NCI-H2081 treated with DMSO at 0.1 percent for 48 hours (cell line): ENCODE measurements around the gene ARID1A.

Source experiments
- DNase-seq: peaks from one replicate; lab custom pipeline; 2025; lab: John Stamatoyannopoulos, UW

The ARID1A gene

GRCh38 chr1:26728645-26729044 lies 32.8 kb downstream of the ARID1A start:
- no peak for DNase-seq

DNA sequence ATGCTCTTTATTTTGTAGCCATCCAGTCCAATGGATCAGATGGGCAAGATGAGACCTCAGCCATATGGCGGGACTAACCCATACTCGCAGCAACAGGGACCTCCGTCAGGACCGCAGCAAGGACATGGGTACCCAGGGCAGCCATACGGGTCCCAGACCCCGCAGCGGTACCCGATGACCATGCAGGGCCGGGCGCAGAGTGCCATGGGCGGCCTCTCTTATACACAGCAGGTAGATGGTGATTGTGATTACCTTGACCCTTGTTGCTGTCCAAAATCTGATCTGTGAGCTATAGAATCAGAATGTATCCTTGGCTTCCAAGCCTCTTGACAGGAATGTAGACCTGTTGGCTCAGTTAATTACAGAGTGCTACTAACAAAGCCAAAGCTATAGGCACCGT lies 33.8 kb downstream of the ARID1A start:
- DNase-seq: no peak

DNA sequence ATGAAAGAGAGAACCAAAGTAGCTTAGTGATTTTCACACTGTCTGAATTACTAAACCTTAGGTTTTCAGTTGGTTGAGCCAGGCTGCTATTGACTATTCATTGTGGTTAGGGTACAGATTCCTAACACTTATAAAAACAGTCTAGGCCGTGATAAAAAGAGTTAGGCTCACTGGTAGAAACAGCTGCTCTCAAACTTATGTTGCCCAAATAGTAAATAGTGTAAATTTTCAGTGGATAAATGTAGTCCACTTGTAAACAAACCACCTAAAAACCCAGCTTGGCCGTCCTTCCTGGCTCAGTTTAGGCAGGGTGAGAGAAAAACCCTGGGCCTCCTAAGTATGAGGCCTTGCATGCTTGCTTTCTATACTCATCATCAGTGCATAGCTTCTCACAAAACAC lies 34.9 kb downstream of the ARID1A start:
- no peak for DNase-seq

GRCh38 chr1:26731233-26731902 lies 35.6 kb downstream of the ARID1A start:
- DNase-seq: no peak

DNA sequence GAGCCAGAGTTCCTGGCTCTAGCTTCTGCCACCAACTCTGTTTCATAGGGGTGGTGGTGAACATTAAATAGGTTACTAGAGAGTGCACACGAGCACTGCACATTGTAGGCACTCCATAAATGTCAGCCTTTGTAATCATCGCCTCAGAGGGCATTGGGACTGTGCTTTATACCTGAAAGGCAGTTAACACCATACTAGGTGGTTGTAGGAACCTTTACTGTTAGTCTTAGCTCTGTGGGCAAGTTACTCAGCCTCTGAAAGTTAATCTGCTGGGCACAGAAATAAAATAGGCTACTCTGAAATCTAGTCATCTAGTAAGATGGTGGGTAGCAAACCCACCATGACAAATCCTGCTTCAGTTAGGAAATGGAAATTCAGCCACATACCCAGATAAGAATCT lies 37.6 kb downstream of the ARID1A start:
- DNase-seq: no peak

DNA sequence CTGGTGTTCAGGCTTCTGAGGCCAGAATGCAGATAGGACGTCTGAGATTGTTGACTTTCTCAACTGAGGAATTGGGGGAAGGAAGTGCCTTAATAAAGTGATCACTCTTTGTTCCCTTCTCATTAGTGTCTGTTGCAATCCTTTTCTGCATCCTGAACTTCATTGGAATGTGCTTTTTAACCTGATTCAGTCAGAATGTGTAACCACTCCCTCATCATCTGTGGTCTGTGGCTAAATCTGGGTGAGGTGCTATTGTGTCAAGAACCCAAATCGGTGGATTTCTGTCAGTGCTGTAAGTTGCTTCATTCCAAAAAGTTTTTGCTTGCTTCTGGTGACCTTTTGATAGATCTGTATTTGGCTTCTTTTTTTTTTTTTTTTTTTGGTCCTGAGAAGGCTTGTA lies 38.2 kb downstream of the ARID1A start:
- no peak for DNase-seq

DNA sequence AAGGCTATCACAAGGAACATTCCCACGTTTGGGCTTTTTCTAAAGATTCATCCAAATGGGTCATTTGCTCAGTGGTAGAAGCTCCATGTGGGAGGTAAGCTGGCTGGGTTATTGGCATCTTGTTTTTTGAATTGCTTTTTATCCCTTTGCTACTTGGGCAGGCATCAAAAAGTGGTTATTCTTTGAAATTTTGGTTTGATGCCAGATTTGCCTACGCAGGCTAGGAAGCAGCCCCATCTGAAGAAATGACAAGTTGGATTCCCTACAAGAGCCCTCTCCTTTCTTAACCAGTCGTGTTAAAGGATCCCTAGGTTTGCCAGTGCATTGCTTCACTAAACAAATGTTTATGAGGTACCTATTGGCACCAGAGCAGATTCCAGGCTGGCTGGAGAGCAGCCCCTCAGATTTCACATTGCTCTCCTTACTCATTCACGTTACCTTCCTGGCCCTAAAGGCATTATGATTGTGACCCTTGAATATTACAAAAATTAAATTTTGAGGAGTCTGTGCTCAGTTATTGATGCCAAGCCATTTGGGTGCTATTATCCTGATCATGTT lies 38.8 kb downstream of the ARID1A start:
- DNase-seq: no peak

DNA sequence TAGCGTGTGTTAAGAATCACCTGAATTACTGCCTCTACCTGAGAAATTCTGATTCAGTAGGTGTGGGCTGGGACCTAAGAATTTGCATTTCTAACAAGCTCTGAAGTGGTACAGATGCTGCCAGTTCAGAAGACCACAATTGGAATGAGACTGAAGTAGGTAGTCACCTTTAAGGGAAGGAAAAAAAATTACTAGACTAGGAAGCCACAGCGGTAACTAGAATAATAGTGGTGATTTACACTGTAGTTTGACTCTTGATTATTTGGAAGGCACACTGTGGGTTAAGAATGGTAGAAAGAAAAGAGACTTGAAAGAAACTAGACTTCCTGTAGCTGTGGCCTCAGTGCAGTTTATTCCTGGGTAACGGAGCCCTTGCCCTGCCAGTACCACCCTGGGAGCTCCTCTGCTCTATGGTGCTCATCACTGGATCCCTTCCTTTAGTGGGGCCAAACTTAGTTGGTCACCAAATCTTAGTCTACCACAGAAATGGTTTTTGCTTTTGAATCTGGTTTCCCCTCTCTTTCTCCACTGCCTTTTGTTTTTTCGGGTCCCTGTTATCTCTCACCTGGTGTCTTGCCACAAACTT lies 43.6 kb downstream of the ARID1A start:
- DNase-seq: no peak

DNA sequence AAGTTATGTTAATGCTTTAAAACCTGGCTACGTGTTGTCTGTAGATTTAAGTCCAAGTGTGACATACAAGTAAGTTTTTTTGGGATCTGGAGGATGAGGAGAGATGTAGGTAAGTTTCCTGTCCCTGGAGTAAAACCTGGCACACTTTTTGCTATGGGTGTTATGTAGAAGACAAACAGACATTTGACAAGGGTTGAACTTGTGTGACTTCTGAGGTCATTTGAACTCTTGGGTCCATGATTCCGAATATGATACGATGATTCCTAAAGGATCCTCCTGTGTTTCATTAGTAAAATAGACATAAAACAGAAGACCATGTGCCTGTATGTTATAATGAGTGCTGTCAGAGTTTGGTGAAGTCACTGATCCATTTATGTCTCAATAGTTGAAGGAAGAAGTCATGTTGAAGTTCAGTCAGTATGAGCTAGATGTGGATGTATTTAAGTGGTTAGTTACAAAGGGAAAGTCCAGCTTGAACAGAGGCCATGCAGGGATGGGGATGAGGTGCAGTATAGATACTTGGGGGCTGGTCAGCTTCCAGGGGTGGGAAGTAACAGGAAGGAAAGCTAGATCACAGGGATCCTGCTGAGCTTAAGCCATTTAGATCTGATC lies 44.3 kb downstream of the ARID1A start:
- DNase-seq: no peak

GRCh38 chr1:26740952-26741351 lies 45.1 kb downstream of the ARID1A start:
- no peak for DNase-seq

GRCh38 chr1:26743426-26744059 lies 47.7 kb downstream of the ARID1A start:
- DNase-seq: no peak

GRCh38 chr1:26744075-26744959 lies 48.5 kb downstream of the ARID1A start:
- peak; percentile 40 for DNase-seq

DNA sequence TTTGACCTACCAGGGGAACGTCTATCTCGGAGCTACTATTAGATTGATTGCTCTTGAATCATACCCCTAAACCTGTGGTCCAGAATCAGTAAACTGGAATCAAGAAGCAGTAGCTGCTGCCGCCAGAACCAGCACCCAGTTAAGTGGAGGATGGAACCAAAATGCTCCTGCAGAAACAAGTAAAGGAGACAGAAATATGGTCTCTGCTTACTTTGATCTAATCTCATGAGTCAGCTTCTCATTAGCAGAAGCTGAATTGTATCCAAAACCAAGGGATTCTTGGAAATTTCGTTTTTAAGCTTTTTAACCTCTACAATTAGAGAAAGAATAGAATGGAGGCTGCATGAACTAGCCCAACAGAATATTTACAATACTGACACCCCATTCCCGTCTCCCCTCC lies 49.4 kb downstream of the ARID1A start:
- DNase-seq: no peak

DNA sequence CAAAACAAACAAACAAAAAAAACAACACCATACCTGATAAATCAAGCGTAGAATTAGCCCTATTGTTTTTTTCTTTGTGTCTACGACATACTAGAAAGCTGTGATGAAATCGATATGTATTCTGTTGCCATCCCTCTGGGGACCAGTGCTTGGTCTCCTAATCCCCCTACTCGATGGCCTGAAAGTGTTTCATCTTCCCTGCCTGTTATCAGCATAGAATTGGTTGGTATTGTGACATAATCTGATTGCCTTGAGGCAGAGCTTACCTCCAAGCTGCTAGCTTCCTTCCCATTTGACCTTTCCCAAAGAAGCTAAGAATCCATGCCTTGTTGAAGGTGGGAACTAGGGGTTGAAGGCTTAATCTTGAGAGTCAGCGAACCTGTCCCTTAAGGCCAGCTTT lies 51.2 kb downstream of the ARID1A start:
- DNase-seq: no peak

GRCh38 chr1:26748351-26748750 lies 52.5 kb downstream of the ARID1A start:
- DNase-seq: no peak

DNA sequence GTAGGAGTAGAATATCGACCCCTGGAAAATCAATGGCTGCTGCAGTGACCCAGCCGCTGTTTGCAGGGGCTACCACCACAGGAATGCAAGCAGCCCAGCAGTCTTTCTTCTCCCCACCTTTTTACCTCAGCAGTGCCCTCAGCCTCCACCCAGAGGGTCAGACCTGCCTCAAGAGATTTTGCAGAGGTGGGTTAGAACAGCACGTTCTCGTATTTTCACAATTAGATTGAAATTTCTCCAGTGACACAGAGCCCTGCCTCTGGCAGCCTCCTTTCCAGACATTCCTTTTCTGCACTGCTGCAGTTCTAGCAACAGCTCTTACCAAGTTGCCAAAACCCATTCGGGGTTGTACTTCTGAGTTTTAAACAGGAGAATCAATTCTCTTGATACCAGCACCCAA lies 53.6 kb downstream of the ARID1A start:
- DNase-seq: no peak

- DNase-seq: no peak
Measured at GRCh38 chr1:26750428-26750827, 54.6 kb downstream of the ARID1A start.

GRCh38 chr1:26752519-26752918 lies 56.7 kb downstream of the ARID1A start:
- no peak for DNase-seq

DNA sequence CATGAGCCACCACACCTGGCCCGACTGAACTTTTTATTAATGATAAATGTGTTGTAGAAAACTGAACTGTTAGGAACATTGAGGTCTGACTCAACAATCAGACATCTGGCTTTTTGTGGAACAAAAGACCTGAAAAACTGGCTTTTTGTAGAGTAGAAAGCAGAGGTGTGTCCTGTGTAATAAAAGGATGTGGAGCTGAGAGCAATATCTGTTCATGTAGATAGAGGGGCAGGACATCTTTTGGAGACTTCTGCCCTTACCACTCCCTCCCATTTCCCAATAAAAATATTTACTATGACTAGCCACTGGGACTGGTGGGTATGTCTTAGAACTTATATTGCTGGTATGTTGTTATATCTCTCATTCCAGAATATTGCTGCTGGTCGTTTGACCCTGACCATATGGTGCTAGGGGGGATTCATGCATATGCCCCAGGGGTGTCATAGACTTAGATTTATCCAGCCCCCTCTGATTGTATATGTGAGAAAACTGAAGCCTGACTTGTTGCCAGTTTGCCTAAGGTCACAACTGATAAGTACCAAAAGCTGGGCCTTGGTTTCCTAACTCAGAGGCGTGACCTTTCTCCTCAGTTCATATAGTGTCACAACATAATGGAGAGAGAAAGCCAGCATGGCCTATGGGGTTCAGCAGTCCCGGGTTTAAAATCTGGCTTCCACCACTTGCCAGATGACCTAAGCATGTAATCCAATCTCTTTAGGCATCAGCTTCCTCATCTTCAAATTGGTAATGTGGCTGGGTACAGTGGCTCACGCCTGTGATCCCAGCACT lies 58.5 kb downstream of the ARID1A start:
- no peak for DNase-seq

DNA sequence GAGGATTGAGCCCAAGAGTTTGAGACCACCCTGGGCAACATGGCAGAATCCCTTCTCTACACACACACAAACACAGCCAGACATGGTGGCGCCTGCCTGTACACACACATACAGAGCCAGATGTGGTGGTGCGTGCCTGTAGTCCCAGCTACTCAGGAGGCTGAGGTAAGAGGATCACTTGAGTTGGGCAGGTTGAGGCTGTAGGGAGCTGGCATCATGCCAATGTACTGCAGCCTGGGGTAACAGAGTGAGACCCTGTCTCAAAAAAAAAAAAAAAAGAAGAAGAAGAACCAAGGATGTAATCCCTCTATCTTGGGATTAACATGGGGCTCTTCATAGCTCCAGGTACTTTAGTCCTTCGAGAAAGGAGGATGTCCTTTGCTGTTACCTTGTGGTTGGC lies 62.5 kb downstream of the ARID1A start:
- DNase-seq: no peak

- no peak for DNase-seq
Measured at GRCh38 chr1:26759531-26759930, 63.7 kb downstream of the ARID1A start.
